Progenitor cell of endocrine pancreas (in vitro differentiated cells): ENCODE results near the gene THBS1. TPM values are rescaled to one million over a fixed set of nuclear protein-coding genes. Genes with fewer than 3 reads are reported as not detected.

ENCODE experiments used
- DNase-seq: peaks from one replicate; pipeline ENCODE4 v3.0.0; 2021; ENCODE audit warnings: low spot score; ENCODE audit not compliant: unreplicated experiment
- H3K27ac Mint-ChIP-seq: 2 replicates; pipeline ENCODE4 v1.8.0; 2021; ENCODE audit warnings: mild to moderate bottlenecking, moderate library complexity, mixed read lengths
- H3K27me3 Mint-ChIP-seq: 2 replicates; pipeline ENCODE4 v1.8.0; 2021; ENCODE audit warnings: mixed read lengths
- H3K36me3 Mint-ChIP-seq: 2 replicates; pipeline ENCODE4 v1.8.0; 2022; ENCODE audit warnings: mixed read lengths; ENCODE audit not compliant: insufficient read depth
- H3K4me1 Mint-ChIP-seq: 2 replicates; pipeline ENCODE4 v1.8.0; 2021; ENCODE audit warnings: low read depth, mixed read lengths
- H3K4me3 Mint-ChIP-seq: 2 replicates; pipeline ENCODE4 v1.8.0; 2021; ENCODE audit warnings: low read depth, mild to moderate bottlenecking, moderate library complexity, mixed read lengths
- H3K9me3 Mint-ChIP-seq: 2 replicates; pipeline ENCODE4 v1.8.0; 2021; ENCODE audit warnings: low read depth, mixed read lengths
- total RNA-seq: library from RNA; stranded (reverse); gene quantifications from 2 replicates; pipeline ENCODE4 v1.2.1, GENCODE V29; 2021
- TF ChIP-seq, protein P1 (sequence below): fragments of 200-600 bp; sonication (generic); IDR thresholded peaks from one replicate; pipeline ENCODE4 v1.5.0; 2021; ENCODE audit warnings: antibody characterized with exemption, mild to moderate bottlenecking; ENCODE audit not compliant: unreplicated experiment

The THBS1 gene
- total RNA-seq, 1 donor from 2014 or later: 22.9 TPM

DNA sequence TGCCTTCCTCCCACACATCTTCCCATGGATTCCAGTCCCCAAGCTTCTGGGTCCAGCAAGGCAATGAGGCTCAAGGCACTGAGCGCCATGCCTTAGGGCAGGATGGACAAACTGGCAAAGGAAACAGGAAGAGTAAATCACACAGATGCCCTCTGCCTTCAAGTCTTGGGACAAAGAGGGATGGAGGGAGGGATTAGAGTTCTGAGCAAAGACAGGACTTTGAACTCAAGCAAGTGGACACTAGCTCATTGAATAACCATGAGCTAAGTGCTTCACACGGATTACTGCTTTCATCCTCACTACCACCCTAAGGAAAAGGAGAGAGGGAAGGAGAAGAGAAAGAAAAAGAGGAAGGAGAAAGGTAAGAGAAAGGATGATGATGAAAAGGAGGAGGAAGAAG, 7.6 kb upstream of the THBS1 start:
- TF ChIP-seq, protein P1, sequence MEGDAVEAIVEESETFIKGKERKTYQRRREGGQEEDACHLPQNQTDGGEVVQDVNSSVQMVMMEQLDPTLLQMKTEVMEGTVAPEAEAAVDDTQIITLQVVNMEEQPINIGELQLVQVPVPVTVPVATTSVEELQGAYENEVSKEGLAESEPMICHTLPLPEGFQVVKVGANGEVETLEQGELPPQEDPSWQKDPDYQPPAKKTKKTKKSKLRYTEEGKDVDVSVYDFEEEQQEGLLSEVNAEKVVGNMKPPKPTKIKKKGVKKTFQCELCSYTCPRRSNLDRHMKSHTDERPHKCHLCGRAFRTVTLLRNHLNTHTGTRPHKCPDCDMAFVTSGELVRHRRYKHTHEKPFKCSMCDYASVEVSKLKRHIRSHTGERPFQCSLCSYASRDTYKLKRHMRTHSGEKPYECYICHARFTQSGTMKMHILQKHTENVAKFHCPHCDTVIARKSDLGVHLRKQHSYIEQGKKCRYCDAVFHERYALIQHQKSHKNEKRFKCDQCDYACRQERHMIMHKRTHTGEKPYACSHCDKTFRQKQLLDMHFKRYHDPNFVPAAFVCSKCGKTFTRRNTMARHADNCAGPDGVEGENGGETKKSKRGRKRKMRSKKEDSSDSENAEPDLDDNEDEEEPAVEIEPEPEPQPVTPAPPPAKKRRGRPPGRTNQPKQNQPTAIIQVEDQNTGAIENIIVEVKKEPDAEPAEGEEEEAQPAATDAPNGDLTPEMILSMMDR: no peak
- Mint-ChIP-seq H3K4me3 (no peak overlapping the region), H3K27me3 (peaks cover 17% of the 10 kb centered on the region), H3K4me1 (no peaks in the 10 kb centered on the region), H3K36me3 (no peaks in the 10 kb centered on the region), H3K9me3 (no peaks in the 10 kb centered on the region), H3K27ac (no peak overlapping the region)
- no peak for DNase-seq

DNA sequence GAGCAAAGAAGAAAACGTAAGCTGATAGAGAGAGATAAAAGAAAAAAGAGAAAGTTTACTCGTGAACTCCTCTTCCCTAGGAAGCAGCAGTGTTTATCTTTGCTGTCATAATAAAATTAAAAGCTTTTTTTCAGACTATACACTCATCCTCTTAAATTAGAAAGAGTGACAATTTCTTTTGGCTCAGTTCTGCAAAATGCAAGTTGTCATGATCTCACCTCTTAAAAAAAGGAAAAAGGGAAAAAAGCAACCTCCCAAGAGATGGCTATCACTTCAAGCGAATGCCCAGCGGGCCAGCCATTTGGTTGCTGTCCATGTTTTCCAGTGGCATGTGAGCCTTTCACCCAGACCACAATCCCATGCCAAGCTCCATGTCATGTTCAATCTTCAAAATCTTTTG, 7.0 kb upstream of the THBS1 start:
- H3K9me3 Mint-ChIP-seq: no peaks in the 10 kb centered on the region
- H3K27me3 Mint-ChIP-seq: peaks cover 22% of the 10 kb centered on the region
- H3K27ac Mint-ChIP-seq: no peak overlapping the region
- H3K4me1 Mint-ChIP-seq: no peaks in the 10 kb centered on the region
- H3K36me3 Mint-ChIP-seq: no peaks in the 10 kb centered on the region
- H3K4me3 Mint-ChIP-seq: no peak overlapping the region
- TF ChIP-seq, protein P1: no peak
- DNase-seq: no peak

DNA sequence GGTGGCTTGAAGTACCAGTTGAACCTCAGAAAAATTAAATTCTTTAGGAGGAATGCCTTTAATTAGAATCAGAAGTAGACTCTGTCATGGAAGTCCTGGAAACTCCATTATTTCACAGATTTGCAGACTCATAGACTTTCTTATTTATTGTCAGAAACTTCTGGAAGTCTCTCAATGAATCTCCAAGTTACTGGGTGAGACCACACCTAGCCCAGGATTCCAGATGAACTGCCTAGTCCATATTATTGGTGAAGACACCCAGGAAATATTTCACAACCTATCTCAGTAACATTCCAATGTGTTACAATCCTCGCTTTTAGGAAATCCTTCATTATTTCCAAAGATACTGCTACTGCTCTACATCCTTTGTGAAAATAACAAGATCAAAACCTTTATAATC, 6.5 kb upstream of the THBS1 start:
- peaks cover 27% of the 10 kb centered on the region for H3K27me3 Mint-ChIP-seq
- no peak overlapping the region for H3K27ac Mint-ChIP-seq
- no peak overlapping the region for H3K4me3 Mint-ChIP-seq
- DNase-seq: no peak
- no peaks in the 10 kb centered on the region for H3K9me3 Mint-ChIP-seq
- TF ChIP-seq, protein P1: no peak
- H3K4me1 Mint-ChIP-seq: peaks cover 4% of the 10 kb centered on the region
- no peaks in the 10 kb centered on the region for H3K36me3 Mint-ChIP-seq

DNA sequence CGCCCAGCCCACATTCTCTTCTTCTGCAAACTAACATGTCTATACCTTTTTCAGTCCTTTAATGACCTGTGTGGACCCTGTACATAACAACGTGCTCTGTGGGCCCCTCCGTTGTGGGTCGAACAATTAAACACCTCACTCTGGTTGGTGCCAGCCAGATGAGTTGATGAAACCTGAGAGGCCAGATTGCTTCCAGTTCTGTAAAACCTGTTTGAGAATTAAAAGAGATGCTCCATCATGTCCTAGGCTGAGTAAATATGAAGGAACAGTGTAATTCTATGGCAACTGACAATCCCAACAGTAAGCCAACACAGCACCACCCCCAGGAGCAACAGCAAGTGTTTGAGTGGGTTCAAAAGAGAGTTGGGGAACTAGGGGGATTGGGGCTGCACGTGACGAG, 5.7 kb upstream of the THBS1 start:
- no peak overlapping the region for H3K4me3 Mint-ChIP-seq
- H3K4me1 Mint-ChIP-seq: peaks cover 8% of the 10 kb centered on the region
- H3K27ac Mint-ChIP-seq: no peak overlapping the region
- TF ChIP-seq, protein P1: no peak
- no peaks in the 10 kb centered on the region for H3K36me3 Mint-ChIP-seq
- peaks cover 27% of the 10 kb centered on the region for H3K27me3 Mint-ChIP-seq
- DNase-seq: no peak
- no peaks in the 10 kb centered on the region for H3K9me3 Mint-ChIP-seq

DNA sequence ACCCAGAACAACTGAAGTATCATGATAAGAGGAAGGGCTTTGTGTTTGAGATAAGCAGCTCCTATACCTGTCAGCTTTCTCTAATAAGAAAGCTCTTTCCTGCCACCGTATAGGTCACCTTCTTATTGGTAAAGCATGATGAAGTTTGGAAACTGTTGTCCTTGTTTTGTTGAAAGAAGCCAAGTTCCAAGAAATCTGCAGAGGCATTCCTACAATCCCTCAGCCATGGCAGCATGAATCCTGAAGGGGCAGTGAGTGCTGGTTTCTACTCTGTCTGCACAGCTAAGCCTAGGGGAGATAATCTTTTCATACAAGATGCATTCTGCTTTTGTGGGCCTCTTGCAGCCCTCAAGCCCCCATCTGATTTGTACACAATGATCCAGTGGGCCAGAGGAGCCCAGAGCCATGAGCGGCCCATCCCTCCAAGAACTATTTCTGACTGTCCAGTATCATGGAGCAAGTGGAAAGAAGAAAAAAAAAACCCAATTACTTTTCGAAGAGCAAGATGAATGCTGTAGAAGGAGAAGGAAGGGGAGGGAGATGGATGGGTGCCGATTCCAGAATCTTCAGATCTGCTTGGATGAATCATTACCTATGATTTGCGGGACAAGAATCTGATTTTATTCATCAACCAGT, 1.9 kb upstream of the THBS1 start:
- peak overlapping the region; percentile 67 for H3K4me3 Mint-ChIP-seq
- peak overlapping the region; percentile 80 for H3K27ac Mint-ChIP-seq
- TF ChIP-seq, protein P1: no peak
- no peak for DNase-seq
- H3K4me1 Mint-ChIP-seq: peaks cover 13% of the 10 kb centered on the region
- H3K27me3 Mint-ChIP-seq: peaks cover 30% of the 10 kb centered on the region
- H3K36me3 Mint-ChIP-seq: peaks cover 4% of the 10 kb centered on the region
- H3K9me3 Mint-ChIP-seq: no peaks in the 10 kb centered on the region
